ENCODE results near the gene SNRNP27. TPM values are rescaled to one million over a fixed set of nuclear protein-coding genes. Genes with fewer than 3 reads are reported as not detected.
"Not testable (repeated sequence)": the region's sequence is repeated elsewhere in the genome, so short reads cannot be mapped to it uniquely, and the experiment has no call there.

The SNRNP27 gene
- total and polyA plus RNA-seq, 7 donors = 38.8 to 92.5 (median 58.7) TPM

DNA sequence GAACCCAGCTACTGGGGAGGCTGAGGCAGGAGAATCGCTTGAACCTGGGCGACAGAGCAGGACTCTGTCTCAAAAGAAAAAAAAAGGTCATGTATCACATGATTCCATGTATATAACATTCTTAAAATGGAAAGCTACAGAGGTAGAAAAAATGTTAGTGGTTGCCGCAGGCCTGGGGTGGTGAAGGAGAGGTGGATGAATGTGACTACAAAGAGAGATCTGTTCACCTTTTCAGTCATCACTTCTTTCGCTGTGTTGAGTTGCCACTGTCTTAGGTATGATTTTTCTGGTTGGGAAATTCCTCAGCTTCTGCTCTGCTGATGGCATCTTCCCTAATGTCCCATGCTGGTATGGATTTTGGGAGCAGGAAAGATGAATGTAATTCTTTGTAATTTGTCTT lies 5.3 kb upstream of the SNRNP27 start:
- intact Hi-C loops (cut with DNase I) = no loop called here
- Histone ChIP-seq H3K9me3 (no peaks in the 10 kb centered on the region), H3K4me3 (no peak overlapping the region), H3K27ac (no peak overlapping the region), H3K36me3 (no peaks in the 10 kb centered on the region), H3K4me1 (peaks cover 0 to 4% (median 0%) of the 10 kb centered on the region in 4 donors), H3K27me3 (no peaks in the 10 kb centered on the region)
- DNase-seq = no peak
- 95 to 96% methylated on average over 4 of the region's 4 CpGs for WGBS, 2 donors
- TF ChIP-seq POLR2AphosphoS5 (IDR thresholded peaks at IDR 0.05) = no peak
- TF ChIP-seq, protein P1, sequence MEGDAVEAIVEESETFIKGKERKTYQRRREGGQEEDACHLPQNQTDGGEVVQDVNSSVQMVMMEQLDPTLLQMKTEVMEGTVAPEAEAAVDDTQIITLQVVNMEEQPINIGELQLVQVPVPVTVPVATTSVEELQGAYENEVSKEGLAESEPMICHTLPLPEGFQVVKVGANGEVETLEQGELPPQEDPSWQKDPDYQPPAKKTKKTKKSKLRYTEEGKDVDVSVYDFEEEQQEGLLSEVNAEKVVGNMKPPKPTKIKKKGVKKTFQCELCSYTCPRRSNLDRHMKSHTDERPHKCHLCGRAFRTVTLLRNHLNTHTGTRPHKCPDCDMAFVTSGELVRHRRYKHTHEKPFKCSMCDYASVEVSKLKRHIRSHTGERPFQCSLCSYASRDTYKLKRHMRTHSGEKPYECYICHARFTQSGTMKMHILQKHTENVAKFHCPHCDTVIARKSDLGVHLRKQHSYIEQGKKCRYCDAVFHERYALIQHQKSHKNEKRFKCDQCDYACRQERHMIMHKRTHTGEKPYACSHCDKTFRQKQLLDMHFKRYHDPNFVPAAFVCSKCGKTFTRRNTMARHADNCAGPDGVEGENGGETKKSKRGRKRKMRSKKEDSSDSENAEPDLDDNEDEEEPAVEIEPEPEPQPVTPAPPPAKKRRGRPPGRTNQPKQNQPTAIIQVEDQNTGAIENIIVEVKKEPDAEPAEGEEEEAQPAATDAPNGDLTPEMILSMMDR (IDR thresholded peaks at IDR 0.05) = no peak
- TF ChIP-seq EP300 (IDR thresholded peaks at IDR 0.05) = no peak
- TF ChIP-seq POLR2A (IDR thresholded peaks at IDR 0.05) = no peak

DNA sequence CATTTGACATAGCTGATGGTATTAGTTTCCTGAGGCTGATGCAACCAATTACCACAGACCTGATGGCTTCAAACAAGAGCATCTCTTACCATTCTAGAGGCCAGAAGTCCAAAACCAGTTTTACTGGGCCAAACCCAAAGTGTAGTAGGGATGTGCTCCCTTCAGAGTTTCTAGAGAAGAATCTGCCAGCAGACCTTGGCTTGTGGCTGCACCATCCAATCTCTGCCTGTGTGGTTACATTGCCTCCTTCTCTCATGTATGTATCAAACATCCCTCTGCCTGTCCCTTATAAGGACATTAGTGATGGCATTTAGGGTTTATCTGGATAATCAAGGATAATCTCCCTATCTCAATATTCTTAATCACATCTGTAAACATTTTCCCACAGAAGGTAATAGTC lies 4.5 kb upstream of the SNRNP27 start:
- Histone ChIP-seq H3K27ac (no peak overlapping the region), H3K4me1 (peaks cover 0 to 6% (median under 1%) of the 10 kb centered on the region in 4 donors), H3K36me3 (no peaks in the 10 kb centered on the region), H3K4me3 (no peak overlapping the region), H3K27me3 (no peaks in the 10 kb centered on the region), H3K9me3 (no peaks in the 10 kb centered on the region)
- TF ChIP-seq POLR2AphosphoS5 (IDR thresholded peaks at IDR 0.05) (no peak), POLR2A (IDR thresholded peaks at IDR 0.05) (no peak), EP300 (IDR thresholded peaks at IDR 0.05) (no peak)
- TF ChIP-seq, protein P1 (IDR thresholded peaks at IDR 0.05) = no peak
- DNase-seq = no peak
- intact Hi-C loops (cut with DNase I) = no loop called here

DNA sequence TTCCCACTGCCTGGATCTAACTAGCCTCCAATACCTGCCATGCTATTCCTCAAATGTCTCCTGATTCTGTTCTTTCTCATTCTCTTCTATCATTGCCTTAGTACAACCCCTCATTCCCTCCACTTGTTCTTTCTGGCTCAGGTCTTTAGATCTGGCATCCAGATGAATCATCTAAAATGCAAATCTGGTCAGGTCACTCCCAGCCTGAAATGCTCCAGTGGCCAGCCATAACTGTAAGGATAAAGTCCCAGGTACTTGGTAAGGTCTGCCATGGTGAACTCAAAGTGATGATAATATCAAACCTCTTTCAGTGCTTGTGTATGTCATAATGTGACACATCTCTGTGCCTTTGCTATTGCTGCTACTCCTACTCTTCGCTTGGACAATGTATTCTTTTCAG lies 2.9 kb upstream of the SNRNP27 start:
- H3K27ac ChIP-seq = no peak overlapping the region
- 43 to 95% methylated on average over 1 of the region's 1 CpG for WGBS, 2 donors
- H3K36me3 ChIP-seq = peaks cover 0 to 9% (median 0%) of the 10 kb centered on the region in 4 donors
- TF ChIP-seq POLR2AphosphoS5 (IDR thresholded peaks at IDR 0.05) (no peak), EP300 (IDR thresholded peaks at IDR 0.05) (no peak), POLR2A (IDR thresholded peaks at IDR 0.05) (no peak)
- TF ChIP-seq, protein P1 (IDR thresholded peaks at IDR 0.05) = no peak
- peaks cover 0 to 20% (median 12%) of the 10 kb centered on the region in 4 donors for H3K4me1 ChIP-seq
- no peak overlapping the region for H3K4me3 ChIP-seq
- intact Hi-C loops (cut with DNase I) = no loop called here
- no peaks in the 10 kb centered on the region for H3K9me3 ChIP-seq
- H3K27me3 ChIP-seq = no peaks in the 10 kb centered on the region
- no peak for DNase-seq

DNA sequence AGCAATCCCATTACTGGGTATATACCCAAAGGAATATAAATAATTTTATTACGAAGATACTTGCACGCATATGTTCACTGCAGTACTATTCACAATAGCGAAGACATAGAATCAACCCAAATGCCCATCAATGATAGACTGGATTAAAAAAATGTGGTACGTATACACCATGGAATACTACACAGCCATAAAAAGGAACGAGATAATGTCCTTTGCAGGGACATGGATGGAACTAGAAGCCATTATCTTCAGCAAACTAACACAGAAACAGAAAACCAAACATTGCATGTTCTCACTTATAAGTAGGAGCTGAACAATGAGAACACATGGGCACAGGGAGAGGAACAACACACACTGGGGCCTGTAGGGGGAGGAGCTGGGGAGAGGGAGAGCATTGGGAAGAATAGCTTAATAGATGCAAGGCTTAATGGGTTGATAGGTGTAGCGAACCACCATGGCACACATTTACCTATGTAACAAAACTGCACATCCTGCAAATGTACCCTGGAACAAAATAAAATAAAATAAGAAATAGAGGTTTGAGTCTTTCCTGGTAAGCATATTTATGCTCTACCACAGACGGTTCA lies 825 bp upstream of the SNRNP27 start:
- intact Hi-C loops (cut with DNase I); H3K9me3 ChIP-seq; DNase-seq; H3K27me3 ChIP-seq: not testable (repeated sequence)
- 95 to 97% methylated on average over 7 of the region's 7 CpGs for WGBS, 2 donors
- Histone ChIP-seq H3K36me3 (peaks cover 0 to 29% (median 17%) of the 10 kb centered on the region in 4 donors), H3K4me1 (peaks cover 0 to 25% (median 12%) of the 10 kb centered on the region in 4 donors), H3K4me3 (peak overlapping the region in 2 of 4 donors; percentile 67 to 87), H3K27ac (peak overlapping the region in 1 of 4 donors; percentile 82)

DNA sequence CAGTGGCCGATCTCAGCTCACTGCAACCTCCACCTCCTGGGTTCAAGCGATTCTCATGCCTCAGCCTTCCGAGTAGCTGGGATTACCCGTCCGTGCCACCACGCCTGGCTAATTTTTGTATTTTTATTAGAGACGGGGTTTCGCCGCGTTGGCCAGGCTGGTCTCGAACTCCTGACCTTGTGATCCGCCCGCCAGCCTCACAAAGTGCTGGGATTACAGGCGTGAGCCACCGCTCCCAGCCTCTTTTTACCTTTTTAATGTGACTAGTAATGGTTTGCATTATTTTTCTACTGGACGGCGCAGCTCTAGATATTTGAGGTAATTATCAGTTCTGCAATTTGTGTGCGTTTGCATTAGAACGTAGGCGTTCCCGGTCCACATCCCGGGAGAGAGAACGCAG lies 981 bp downstream of the SNRNP27 start:
- Histone ChIP-seq H3K27ac (peak overlapping the region; percentile 77 to 84 (median 81)), H3K36me3 (peaks cover 0 to 47% (median 23%) of the 10 kb centered on the region in 4 donors), H3K4me3 (peak overlapping the region; percentile 57 to 87 (median 67)), H3K4me1 (peaks cover 0 to 25% (median 12%) of the 10 kb centered on the region in 4 donors)
- H3K9me3 ChIP-seq; H3K27me3 ChIP-seq; DNase-seq; intact Hi-C loops (cut with DNase I): not testable (repeated sequence)
- WGBS, 2 donors = 33 to 51% methylated on average over 23 of the region's 23 CpGs

Data from sigmoid colon (tissue), 7 donors.